H1 (cell line): ENCODE data around the gene CYP11A1.

ENCODE experiments used
- CEBPB ChIP-seq: IDR thresholded peaks from 2 replicates; pipeline ENCODE4 v1.6.1; 2012; ENCODE audit warnings: low read depth, low read length
- EZH2 ChIP-seq: fragments of 200-600 bp; sonication (generic); IDR thresholded peaks from 2 replicates; pipeline ENCODE4 v1.7.1; 2012; ENCODE audit warnings: low read depth, mild to moderate bottlenecking, moderate library complexity, low read length, inconsistent platforms; ENCODE audit not compliant: severe bottlenecking
- POLR2AphosphoS5 ChIP-seq: IDR thresholded peaks from 2 replicates; pipeline ENCODE4 v1.6.1; 2011; ENCODE audit warnings: low read depth, low read length

DNA sequence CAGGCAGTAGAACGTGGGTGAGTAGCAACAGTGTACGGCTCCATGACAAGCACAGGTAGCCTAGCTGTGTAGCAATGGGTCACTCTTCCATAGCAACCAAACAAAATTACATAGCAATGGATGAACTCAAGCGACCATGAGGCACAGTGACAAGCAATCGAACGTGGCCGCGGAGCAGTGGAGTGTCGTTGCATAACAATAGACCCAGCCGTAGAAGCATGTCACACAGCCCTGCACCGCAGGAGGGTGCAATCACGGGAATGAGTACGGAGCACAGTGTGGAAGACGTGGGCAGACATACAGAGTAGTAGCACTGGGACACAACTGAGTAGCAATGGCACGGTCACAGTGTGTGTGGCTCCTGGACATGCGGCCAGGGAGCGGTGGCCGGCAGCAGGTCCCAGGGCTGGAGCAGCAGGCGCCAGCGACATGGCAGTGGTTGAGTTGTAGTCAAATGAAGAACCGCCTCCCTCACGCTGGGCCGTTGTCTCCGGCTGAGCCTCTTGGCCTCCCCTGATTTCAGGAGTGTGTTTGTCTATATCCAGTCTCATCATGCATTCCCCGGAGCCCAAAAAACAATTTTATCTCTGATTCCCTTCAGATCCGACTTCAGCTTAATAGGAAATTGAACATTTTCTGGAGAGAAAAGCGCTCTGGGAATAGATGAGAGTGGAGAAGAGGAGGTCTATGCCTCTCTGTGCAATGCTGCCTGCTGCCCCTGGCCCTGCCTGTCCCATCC lies 67.2 kb downstream of the CYP11A1 start:
- TF ChIP-seq CEBPB: no peak
- TF ChIP-seq EZH2: no peak
- TF ChIP-seq POLR2AphosphoS5: no peak
